Measurements from ENCODE around the gene ECE2.

ECE2 gene

DNA sequence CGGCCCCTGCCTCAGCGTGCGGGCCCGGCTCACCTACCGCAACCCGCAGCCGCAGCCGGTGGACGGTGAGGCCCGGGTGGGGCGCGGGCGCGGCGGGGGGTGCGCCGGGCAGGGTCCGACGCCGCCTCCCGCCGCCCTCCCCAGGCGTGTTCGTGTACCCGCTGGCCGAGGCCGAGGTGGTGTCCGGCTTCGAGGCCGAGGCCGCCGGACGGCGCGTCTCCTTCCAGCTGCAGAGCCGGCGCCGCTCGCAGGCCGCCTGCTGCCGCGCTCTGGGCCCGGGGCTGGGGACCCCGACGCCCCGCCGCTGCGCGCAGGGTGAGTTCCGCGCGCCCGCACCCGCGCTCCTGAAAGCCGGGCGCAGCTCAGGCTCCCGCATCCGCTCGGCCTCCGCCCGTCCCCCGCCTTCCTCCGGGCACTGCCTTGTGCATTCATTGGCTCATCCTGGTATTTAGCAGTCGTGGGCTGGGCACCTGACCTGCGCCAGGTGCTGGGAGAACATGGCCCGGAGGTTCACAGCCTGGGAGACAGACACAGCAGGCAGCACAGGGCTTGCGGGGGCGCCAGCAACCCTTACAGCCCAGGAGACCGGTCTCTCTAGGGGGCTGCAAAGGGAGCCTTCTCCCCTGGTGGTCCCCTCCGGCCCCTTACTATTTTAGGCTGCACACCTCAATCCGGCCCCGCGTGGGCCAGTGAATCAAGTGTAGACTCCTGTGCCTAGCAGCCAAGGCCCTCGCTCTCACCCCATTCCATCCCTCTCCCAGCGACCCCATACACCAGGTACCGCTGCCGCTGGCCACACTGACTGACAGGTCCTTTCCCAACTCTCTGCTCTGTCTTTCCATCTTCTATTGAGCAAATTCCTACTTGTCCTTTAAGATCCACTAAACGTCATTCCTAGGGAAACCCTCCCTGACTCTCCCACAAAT, 45.0 kb upstream of the ECE2 start:
- Histone ChIP-seq H3K36me3 (ENCODE audit: control insufficient read depth, insufficient read depth, low read length) (no peaks in the 10 kb centered on the region), H3K4me3 (replicated peaks; ENCODE audit: low read depth, low read length) (no peak overlapping the region), H3K27me3 (replicated peaks; ENCODE audit: control insufficient read depth, insufficient read depth, low read length) (no peaks in the 10 kb centered on the region; the same call in 1 of the 2 replicates)
- no peak for DNase-seq (ENCODE audit: extremely low read depth, insufficient read length)
- TF ChIP-seq, protein P1, sequence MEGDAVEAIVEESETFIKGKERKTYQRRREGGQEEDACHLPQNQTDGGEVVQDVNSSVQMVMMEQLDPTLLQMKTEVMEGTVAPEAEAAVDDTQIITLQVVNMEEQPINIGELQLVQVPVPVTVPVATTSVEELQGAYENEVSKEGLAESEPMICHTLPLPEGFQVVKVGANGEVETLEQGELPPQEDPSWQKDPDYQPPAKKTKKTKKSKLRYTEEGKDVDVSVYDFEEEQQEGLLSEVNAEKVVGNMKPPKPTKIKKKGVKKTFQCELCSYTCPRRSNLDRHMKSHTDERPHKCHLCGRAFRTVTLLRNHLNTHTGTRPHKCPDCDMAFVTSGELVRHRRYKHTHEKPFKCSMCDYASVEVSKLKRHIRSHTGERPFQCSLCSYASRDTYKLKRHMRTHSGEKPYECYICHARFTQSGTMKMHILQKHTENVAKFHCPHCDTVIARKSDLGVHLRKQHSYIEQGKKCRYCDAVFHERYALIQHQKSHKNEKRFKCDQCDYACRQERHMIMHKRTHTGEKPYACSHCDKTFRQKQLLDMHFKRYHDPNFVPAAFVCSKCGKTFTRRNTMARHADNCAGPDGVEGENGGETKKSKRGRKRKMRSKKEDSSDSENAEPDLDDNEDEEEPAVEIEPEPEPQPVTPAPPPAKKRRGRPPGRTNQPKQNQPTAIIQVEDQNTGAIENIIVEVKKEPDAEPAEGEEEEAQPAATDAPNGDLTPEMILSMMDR (IDR thresholded peaks at IDR 0.05; ENCODE audit: insufficient read depth, low read length, poor library complexity, severe bottlenecking): no peak

DNA sequence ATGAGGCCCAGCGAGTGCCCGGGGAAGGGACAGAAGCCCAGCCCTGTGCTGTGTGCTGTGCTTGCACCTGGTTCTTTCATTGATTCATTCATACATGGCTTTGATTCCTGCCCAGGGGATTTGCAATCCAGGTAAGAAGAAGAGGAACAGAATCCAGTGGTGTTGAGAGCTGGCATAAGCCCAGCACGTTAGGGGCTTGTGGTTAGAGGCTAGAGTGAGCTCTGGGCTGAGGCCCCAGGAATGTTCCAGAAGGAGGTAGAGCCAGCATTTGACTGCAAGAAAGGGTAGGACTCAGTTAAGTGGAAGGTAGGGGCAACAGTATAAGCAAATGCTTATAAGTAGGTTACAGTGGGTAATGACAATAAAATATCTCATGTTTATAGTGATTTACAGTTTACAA, 44.2 kb upstream of the ECE2 start:
- no peak for DNase-seq (ENCODE audit: extremely low read depth, insufficient read length)
- Histone ChIP-seq H3K36me3 (ENCODE audit: control insufficient read depth, insufficient read depth, low read length) (no peaks in the 10 kb centered on the region), H3K27me3 (replicated peaks; ENCODE audit: control insufficient read depth, insufficient read depth, low read length) (no peaks in the 10 kb centered on the region; the same call in 1 of the 2 replicates), H3K4me3 (replicated peaks; ENCODE audit: low read depth, low read length) (no peak overlapping the region)
- TF ChIP-seq, protein P1 (IDR thresholded peaks at IDR 0.05; ENCODE audit: insufficient read depth, low read length, poor library complexity, severe bottlenecking): no peak

DNA sequence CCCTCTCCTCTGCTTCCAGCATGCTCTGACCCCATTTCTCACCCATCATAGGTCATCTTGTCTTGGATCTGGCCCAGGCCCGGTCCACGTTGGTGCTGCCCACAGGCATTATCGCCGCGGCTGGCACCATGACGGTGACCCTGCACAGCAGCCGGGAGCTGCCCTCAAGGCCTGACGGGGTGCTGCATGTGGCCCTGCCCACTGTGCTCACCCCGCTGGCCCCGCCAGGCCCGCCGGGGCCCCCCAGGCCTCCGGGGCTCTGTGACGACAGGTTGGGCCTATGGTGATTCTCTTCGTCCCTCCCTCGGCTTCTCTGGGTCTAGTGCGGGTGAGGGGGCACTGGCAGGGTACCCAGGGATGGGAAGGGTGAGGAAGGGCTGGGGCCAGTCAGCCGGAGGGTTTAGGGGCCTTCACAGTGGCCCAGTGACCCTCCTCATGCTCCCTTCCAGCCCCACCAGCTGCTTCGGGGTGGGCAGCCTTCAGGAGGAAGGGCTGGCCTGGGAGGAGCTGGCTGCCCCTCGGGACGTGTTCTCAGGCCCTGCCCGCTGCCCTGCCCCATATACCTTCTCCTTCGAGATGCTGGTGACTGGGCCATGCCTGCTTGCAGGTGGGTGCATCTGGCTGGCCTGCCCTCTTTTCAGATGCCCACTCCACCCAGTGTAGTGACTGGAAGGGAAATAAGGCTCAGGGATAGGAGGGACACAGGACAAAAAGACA, 42.5 kb upstream of the ECE2 start:
- H3K4me3 ChIP-seq (replicated peaks; ENCODE audit: low read depth, low read length): no peak overlapping the region
- TF ChIP-seq, protein P1 (IDR thresholded peaks at IDR 0.05; ENCODE audit: insufficient read depth, low read length, poor library complexity, severe bottlenecking): no peak
- H3K36me3 ChIP-seq (ENCODE audit: control insufficient read depth, insufficient read depth, low read length): no peaks in the 10 kb centered on the region
- DNase-seq (ENCODE audit: extremely low read depth, insufficient read length): no peak
- H3K27me3 ChIP-seq (replicated peaks; ENCODE audit: control insufficient read depth, insufficient read depth, low read length): no peaks in the 10 kb centered on the region; the same call in 1 of the 2 replicates

DNA sequence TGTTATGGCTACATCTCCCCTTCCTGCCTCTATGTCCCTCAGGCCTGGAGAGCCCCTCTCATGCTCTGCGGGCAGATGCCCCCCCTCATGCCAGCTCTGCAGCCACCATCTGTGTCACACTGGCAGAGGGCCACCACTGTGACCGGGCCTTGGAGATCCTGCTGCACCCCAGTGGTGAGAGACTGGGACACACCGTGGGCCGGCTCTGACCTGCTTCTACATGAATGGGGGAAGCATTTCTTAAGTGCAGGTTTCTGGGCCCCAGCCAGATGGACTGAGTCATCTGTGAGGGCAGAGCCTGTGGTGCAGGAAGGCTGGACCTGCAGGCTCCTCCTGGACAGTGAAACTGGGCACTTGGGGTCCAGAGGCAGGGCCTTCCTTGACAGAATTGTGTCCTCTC, 41.6 kb upstream of the ECE2 start:
- Histone ChIP-seq H3K27me3 (replicated peaks; ENCODE audit: control insufficient read depth, insufficient read depth, low read length) (no peaks in the 10 kb centered on the region; the same call in 1 of the 2 replicates), H3K36me3 (ENCODE audit: control insufficient read depth, insufficient read depth, low read length) (no peaks in the 10 kb centered on the region), H3K4me3 (replicated peaks; ENCODE audit: low read depth, low read length) (no peak overlapping the region)
- DNase-seq (ENCODE audit: extremely low read depth, insufficient read length): no peak
- TF ChIP-seq, protein P1 (IDR thresholded peaks at IDR 0.05; ENCODE audit: insufficient read depth, low read length, poor library complexity, severe bottlenecking): no peak

DNA sequence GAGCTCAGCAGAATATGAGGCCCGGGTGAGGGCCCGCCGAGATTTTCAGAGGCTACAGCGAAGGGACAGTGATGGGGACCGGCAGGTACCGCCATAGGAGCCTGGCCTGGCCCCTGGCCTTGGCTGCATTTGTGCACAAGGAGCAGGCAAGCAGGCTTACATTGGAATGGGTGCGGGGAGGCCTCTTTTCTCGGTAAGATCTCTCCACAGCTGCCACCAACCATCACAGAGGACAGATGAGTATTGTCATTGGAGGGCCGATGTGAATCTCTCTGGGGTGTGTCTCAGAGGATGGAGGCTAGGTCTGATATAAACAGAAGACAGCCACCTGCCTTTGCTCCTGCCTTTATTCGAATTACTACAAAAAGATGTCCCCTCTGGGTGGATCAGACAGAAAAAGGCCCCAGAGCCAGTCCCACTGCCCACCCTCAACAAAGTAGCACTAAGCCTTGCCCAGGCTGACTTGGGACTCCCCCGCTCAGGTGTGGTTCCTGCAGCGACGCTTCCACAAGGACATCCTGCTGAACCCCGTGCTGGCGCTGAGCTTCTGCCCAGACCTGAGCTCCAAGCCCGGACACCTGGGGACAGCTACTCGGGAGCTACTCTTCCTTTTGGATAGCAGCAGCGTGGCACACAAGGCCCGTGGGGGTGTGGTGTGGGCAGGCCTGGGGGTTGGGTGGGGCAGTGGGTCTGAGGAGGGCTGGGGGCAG, 41.0 kb upstream of the ECE2 start:
- H3K36me3 ChIP-seq (ENCODE audit: control insufficient read depth, insufficient read depth, low read length): no peaks in the 10 kb centered on the region
- H3K4me3 ChIP-seq (replicated peaks; ENCODE audit: low read depth, low read length): no peak overlapping the region
- H3K27me3 ChIP-seq (replicated peaks; ENCODE audit: control insufficient read depth, insufficient read depth, low read length): no peaks in the 10 kb centered on the region; the same call in 1 of the 2 replicates
- TF ChIP-seq, protein P1 (IDR thresholded peaks at IDR 0.05; ENCODE audit: insufficient read depth, low read length, poor library complexity, severe bottlenecking): no peak
- no peak for DNase-seq (ENCODE audit: extremely low read depth, insufficient read length)

Data from GM06990 (cell line).